GM12864 (cell line): ENCODE measurements around the gene TPRN.

ENCODE experiments used
- DNase-seq: peaks from one replicate; pipeline ENCODE4 v3.0.0-alpha.2; 2011; ENCODE audit warnings: low read depth
- H3K4me3 ChIP-seq: 2 replicates; pipeline ENCODE4 v1.5.1; 2011; ENCODE audit warnings: mild to moderate bottlenecking, low read depth, low read length, control low read depth
- TF ChIP-seq, protein P1 (sequence below): IDR thresholded peaks from 2 replicates; pipeline ENCODE4 v1.5.1; 2011; ENCODE audit warnings: low read depth, mild to moderate bottlenecking, moderate library complexity, low read length, control low read depth, inconsistent platforms; ENCODE audit errors: missing control alignments

TPRN gene

DNA sequence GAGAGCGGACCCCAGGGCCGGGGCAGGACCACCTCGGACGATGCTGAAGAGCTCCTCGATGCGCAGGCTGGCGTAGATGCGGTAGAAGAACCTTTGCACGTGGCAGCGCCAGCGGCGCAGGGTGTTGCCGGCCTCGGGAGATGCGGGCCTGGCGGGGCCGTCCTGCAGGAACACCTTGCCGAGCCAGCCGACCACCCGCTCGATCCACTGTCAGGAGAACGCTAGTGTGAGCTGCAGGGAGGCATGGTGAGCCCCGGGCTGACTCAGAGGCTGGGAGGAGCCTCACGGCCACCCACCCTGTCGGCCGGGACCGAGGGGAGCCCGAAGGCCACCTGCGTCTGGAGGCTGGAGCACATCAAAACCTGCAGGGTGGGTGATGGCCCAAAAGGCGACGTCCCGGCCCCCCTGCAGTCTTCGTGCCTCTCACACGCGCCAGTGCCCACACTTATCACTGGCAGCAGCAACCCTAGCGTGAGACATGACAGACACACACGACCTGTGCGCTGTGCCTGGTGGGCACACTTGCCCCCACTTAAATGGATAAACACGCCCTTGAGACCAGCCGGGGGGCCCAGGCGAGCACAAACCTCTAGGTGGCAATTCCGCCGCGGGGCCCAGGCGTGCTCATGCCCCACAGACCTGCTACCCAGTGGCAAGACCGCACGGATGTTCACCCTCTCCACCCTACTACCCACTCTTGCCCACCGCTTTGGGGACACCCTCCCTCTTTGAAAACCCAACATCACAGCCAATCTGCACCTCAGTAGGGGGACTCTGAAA lies 15.5 kb downstream of the TPRN start:
- DNase-seq, result no peak
- TF ChIP-seq, protein P1, sequence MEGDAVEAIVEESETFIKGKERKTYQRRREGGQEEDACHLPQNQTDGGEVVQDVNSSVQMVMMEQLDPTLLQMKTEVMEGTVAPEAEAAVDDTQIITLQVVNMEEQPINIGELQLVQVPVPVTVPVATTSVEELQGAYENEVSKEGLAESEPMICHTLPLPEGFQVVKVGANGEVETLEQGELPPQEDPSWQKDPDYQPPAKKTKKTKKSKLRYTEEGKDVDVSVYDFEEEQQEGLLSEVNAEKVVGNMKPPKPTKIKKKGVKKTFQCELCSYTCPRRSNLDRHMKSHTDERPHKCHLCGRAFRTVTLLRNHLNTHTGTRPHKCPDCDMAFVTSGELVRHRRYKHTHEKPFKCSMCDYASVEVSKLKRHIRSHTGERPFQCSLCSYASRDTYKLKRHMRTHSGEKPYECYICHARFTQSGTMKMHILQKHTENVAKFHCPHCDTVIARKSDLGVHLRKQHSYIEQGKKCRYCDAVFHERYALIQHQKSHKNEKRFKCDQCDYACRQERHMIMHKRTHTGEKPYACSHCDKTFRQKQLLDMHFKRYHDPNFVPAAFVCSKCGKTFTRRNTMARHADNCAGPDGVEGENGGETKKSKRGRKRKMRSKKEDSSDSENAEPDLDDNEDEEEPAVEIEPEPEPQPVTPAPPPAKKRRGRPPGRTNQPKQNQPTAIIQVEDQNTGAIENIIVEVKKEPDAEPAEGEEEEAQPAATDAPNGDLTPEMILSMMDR, result no peak
- no peak overlapping the region for H3K4me3 ChIP-seq

DNA sequence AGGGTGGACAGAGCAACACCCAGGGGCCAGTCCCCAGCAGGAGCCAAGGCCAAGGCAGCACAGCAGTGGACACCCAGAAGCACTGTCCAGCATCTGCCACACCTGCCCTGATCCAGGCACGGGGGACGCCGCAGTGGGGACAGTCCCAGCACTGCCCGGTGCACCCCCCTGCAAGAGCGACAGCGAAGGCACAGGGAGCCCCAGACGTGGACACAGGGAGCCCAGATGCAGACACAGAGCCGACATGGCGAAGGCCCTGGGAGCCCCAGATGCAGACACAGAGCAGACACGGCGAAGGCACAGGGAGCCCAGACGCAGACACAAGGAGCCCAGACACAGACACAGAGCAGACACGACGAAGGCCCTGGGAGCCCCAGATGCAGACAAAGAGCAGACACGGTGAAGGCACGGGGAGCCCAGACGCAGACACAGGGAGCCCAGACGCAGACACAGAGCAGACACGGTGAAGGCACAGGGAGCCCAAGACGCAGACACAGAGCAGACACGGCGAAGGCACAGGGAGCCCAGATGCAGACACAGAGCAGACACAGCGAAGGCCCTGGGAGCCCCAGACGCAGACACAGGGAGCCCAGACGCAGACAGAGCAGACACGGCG lies 16.5 kb downstream of the TPRN start:
- no peak for DNase-seq
- H3K4me3 ChIP-seq, result no peak overlapping the region
- TF ChIP-seq, protein P1, result no peak

DNA sequence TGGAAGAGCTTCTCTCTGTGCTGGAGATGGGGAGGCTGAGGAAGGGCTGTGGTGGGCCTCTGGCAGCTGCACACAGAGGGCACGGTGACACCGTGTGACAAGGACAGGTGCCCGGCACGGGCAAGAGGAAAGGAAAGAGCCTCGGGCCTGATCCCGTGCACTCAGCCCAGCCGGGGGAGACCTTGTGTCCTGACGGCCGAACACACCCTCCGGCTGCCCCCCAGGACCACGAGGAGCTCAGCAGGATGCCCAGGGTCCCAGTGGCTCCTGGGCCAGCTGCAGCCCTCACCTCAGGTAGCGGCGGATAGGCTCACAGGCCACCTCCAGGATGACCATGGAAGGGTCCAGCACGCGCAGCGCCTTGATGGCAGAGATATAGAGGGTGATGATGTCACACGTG lies 17.7 kb downstream of the TPRN start:
- TF ChIP-seq, protein P1, result no peak
- no peak overlapping the region for H3K4me3 ChIP-seq
- DNase-seq, result no peak

DNA sequence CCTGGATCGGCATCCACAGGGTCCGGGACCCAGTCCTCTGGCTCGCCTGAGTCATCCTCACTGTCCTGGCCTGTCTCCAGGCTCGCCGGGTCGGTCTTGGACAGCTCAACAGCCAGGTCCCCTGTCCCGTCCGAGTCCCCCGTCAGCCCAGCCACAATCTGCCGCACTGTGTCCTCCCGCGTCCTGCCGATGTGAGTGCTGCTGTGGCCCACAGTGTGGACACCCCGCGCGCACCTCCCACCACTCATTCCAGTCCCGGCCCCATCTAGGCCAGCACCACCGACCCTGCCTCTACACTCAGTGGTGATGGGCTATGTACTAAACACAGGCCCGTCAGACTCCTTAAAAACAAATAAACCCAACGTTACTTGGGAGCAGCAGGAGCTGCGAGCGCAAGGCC lies 18.9 kb downstream of the TPRN start:
- H3K4me3 ChIP-seq, result no peak overlapping the region
- TF ChIP-seq, protein P1, result no peak
- no peak for DNase-seq

DNA sequence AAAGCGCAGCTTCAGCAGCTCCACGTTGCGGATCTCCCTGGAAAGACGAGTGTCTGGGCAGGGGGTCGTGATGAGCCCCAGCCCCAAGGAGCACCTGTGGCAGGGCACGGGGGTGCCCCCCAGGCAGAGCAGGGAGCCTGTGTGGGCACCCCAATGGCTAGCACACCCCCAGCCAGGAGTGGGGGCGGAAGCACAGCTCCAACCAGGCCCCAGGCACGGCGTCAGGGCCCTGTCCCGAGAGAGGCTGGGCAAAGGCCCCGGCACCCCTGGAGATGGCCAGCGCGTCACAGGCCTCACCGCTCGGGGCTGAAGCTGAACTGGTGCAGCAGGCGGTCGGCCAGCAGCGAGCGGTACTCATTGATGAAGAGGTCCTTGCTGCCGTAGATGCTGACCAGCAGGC lies 20.1 kb downstream of the TPRN start:
- TF ChIP-seq, protein P1, result no peak
- DNase-seq, result no peak
- no peak overlapping the region for H3K4me3 ChIP-seq

DNA sequence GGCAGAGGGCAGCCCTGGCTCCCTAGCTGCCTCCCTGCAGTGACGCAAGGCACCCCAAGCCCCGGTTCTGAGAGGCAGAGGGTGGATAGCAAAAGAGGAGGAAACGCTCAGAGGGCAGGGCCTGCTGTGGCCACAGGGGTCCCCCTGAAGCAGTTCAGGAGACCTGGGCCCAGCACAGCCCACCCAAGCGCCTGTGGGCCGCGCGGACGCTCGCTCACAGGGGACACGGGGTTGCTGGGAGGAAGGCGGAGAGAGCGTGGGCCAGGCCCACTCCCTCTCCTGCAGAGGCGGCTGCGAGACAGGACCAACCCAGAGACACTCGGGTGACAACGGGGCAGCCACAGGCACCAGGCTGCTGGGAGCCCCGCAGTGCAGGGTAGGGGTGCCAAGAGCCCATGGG lies 20.8 kb downstream of the TPRN start:
- TF ChIP-seq, protein P1, result no peak

More for the DNA sequence above, 20.8 kb downstream of the TPRN start:
- H3K4me3 ChIP-seq, result no peak overlapping the region
- no peak for DNase-seq
